MCF 10A (cell line): ENCODE results near the gene RNASEH2B. TPM values are rescaled to one million over a fixed set of nuclear protein-coding genes. Genes with fewer than 3 reads are reported as not detected.

ENCODE experiments used
- BruUV-seq: library from RNA; stranded (reverse); fragments of 400-500 nt; replicated peaks from 2 replicates; lab custom pipeline; 2021; lab: Mats Ljungman, UMichigan
- CTCF ChIA-PET: fragments of 300-600 bp; sonication (Branson Sonifier 250); formaldehyde crosslinking; extraction: SDS; loops from one replicate; lab custom pipeline; 2021; ENCODE audit warnings: antibody characterized with exemption, inconsistent platforms; lab: Yijun Ruan, JAX
- POLR2A ChIA-PET: fragments of 300-600, 350-650 bp; sonication (Branson Sonifier 250); formaldehyde crosslinking; extraction: SDS; loops from one replicate; lab custom pipeline; 2020; ENCODE audit warnings: antibody characterized with exemption, inconsistent platforms; lab: Yijun Ruan, JAX
- DNase-seq: peaks from one replicate; pipeline ENCODE4 v3.0.0-alpha.2; 2018; ENCODE audit not compliant: unreplicated experiment
- H3K27ac Mint-ChIP-seq: one replicate; pipeline ENCODE4 v1.8.0; 2022; ENCODE audit warnings: mild to moderate bottlenecking, low read depth, mixed read lengths; ENCODE audit not compliant: unreplicated experiment
- H3K27me3 Mint-ChIP-seq: one replicate; pipeline ENCODE4 v1.8.0; 2022; ENCODE audit warnings: mixed read lengths; ENCODE audit not compliant: insufficient read depth, unreplicated experiment
- H3K36me3 Mint-ChIP-seq: one replicate; pipeline ENCODE4 v1.8.0; 2022; ENCODE audit warnings: mild to moderate bottlenecking, moderate library complexity, mixed read lengths; ENCODE audit not compliant: insufficient read depth, unreplicated experiment
- H3K4me1 Mint-ChIP-seq: one replicate; pipeline ENCODE4 v1.8.0; 2022; ENCODE audit warnings: mixed read lengths; ENCODE audit not compliant: insufficient read depth, unreplicated experiment
- H3K4me3 Mint-ChIP-seq: one replicate; pipeline ENCODE4 v1.8.0; 2022; ENCODE audit warnings: mild to moderate bottlenecking, moderate library complexity, mixed read lengths; ENCODE audit not compliant: unreplicated experiment
- H3K9me3 Mint-ChIP-seq: one replicate; pipeline ENCODE4 v1.8.0; 2022; ENCODE audit warnings: mixed read lengths; ENCODE audit not compliant: unreplicated experiment
- CTCF ChIP-seq: fragments of 200-600 bp; IDR thresholded peaks from one replicate; pipeline ENCODE4 v1.8.0; 2022; ENCODE audit warnings: antibody characterized with exemption, mild to moderate bottlenecking; ENCODE audit not compliant: unreplicated experiment
- intact Hi-C: fragments of 100-400 bp; cut with micrococcal nuclease; formaldehyde crosslinking; loops from 2 replicates; pipeline ENCODE4 v1.14.1; 2022
- total RNA-seq: library from RNA; stranded (reverse); gene quantifications from 2 replicates; pipeline ENCODE4 v1.2.3, GENCODE V29; 2022

Gene RNASEH2B
- total RNA-seq, 1 experiment from 2014 or later = 53.3 TPM

GRCh38 chr13:50893211-50893852 is 16.3 kb upstream of the RNASEH2B start:
- intact Hi-C loops = no loop called here
- Mint-ChIP-seq H3K36me3 (no peaks in the 10 kb centered on the region), H3K27ac (no peak overlapping the region), H3K4me3 (no peak overlapping the region), H3K27me3 (no peaks in the 10 kb centered on the region), H3K9me3 (no peaks in the 10 kb centered on the region), H3K4me1 (no peaks in the 10 kb centered on the region)
- no TSS peak for BruUV-seq
- no peak for TF ChIP-seq CTCF
- CTCF ChIA-PET = interaction anchor here (0.5 to 1.0 kb wide), 6 partner anchors 18 to 689 kb away, joined by 3 to 6 read pairs (median 4); no protein-coding TSS in a partner anchor
- POLR2A ChIA-PET = interaction anchor here (0.7 kb wide), 1 partner anchor 34 kb away, joined by 3 read pairs; no protein-coding TSS in a partner anchor
- no peak for DNase-seq

DNA sequence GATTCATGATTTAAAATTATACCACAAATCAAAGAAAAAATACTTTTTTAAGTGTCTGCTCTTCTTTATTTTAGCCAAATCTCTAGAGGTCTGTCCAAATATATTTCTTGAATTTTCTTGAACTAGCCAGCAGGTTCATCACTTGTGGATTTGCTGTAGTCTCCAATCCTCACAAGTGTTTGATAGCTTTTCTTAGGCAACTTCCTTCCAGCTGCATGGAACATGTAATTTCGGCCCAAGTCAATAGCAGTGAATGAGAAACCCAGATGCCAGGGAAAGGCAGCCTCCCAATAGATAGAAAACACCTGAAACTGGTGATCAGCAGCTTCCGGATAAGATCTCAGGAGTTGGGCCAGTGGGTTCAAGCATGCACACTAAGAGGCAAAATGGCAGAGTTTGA is 15.6 kb upstream of the RNASEH2B start:
- no peak for TF ChIP-seq CTCF
- BruUV-seq = no TSS peak
- ChIA-PET POLR2A (interaction anchor here (0.6 kb wide), 1 partner anchor 15 kb away, joined by 4 read pairs; no protein-coding TSS in a partner anchor), CTCF (interaction anchor here (0.6 to 0.7 kb wide), 3 partner anchors 18 to 1987 kb away, joined by 3 to 4 read pairs (median 3); no protein-coding TSS in a partner anchor)
- intact Hi-C loops = no loop called here
- no peak overlapping the region for H3K27ac Mint-ChIP-seq
- DNase-seq = no peak
- no peak overlapping the region for H3K4me3 Mint-ChIP-seq
- H3K36me3 Mint-ChIP-seq = no peaks in the 10 kb centered on the region
- no peaks in the 10 kb centered on the region for H3K27me3 Mint-ChIP-seq
- no peaks in the 10 kb centered on the region for H3K4me1 Mint-ChIP-seq
- H3K9me3 Mint-ChIP-seq = no peaks in the 10 kb centered on the region

DNA sequence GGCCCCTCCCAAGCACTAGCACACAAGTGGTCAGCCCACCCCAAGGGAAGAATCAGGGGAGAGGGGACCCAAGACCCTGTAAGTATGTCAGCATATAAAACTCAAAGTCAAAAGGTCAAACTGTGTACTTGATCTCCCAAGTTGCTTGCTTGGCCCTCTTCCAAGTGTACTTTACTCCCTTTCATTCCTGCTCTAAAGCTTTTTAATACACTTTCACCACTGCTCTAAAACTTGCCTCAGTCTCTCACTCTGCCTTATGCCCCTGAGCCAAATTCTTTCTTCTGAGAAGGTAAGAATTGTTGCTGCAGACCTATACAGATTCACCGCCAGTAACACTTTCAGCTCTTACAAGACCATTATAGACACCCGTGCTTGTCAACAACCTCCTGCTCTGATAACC is 15.1 kb upstream of the RNASEH2B start:
- intact Hi-C loops = no loop called here
- no peak for TF ChIP-seq CTCF
- no peak for DNase-seq
- no TSS peak for BruUV-seq
- H3K9me3 Mint-ChIP-seq = no peaks in the 10 kb centered on the region
- no peak overlapping the region for H3K27ac Mint-ChIP-seq
- no peak overlapping the region for H3K4me3 Mint-ChIP-seq
- H3K4me1 Mint-ChIP-seq = no peaks in the 10 kb centered on the region
- no peaks in the 10 kb centered on the region for H3K36me3 Mint-ChIP-seq
- POLR2A ChIA-PET = interaction anchor here (0.6 kb wide), 1 partner anchor 14 kb away, joined by 4 read pairs; no protein-coding TSS in a partner anchor
- no peaks in the 10 kb centered on the region for H3K27me3 Mint-ChIP-seq
- CTCF ChIA-PET = interaction anchor here (0.6 to 0.7 kb wide), 3 partner anchors 18 to 1986 kb away, joined by 3 to 4 read pairs (median 3); no protein-coding TSS in a partner anchor

DNA sequence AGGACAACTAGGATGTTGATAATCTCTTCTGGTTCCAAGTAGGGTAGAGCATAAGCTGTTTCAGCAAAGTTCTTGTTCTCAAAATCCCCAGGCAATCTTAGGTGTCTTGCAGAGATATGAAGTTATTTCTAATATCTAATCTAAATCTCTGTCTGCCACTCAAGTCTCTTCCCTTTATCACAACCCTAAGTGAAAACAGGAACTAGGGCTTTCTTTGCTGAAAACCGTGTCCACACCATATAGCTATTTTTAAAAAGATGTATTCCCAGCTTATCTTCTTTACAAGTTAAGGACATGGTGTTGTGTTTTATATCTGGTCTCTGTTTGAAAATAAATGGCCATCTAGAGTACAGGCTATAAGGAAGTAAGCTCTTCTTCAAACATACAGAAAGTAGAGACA is 11.3 kb upstream of the RNASEH2B start:
- Mint-ChIP-seq H3K36me3 (no peaks in the 10 kb centered on the region), H3K4me1 (peaks cover 6% of the 10 kb centered on the region), H3K9me3 (no peaks in the 10 kb centered on the region), H3K27ac (no peak overlapping the region), H3K4me3 (no peak overlapping the region), H3K27me3 (no peaks in the 10 kb centered on the region)
- no TSS peak for BruUV-seq
- POLR2A ChIA-PET = interaction anchor here (1.1 kb wide), 1 partner anchor 12 kb away, joined by 3 read pairs; no protein-coding TSS in a partner anchor
- DNase-seq = no peak
- CTCF ChIA-PET = interaction anchor here (1.0 kb wide), 1 partner anchor 54 kb away, joined by 3 read pairs; no protein-coding TSS in a partner anchor
- no peak for TF ChIP-seq CTCF
- intact Hi-C loops = no loop called here
